ENCODE results near the gene POLRMT.

- TF ChIP-seq EP300 (IDR thresholded peaks at IDR 0.05; ENCODE audit: borderline replicate concordance) (no peak), MAX (IDR thresholded peaks at IDR 0.05) (no peak), YY1 (IDR thresholded peaks at IDR 0.05; ENCODE audit: low read depth) (no peak), TEAD4 (IDR thresholded peaks at IDR 0.05) (no peak), EGR1 (IDR thresholded peaks at IDR 0.05) (no peak), TAF1 (IDR thresholded peaks at IDR 0.05; ENCODE audit: low read depth) (no peak), RAD21 (IDR thresholded peaks at IDR 0.05; ENCODE audit: low read depth) (no peak), TCF12 (IDR thresholded peaks at IDR 0.05; ENCODE audit: low read depth) (no peak)
Measured at GRCh38 chr19:660793-661426, 27.6 kb upstream of the POLRMT start.

All from Ishikawa (cell line).